GM12878 (cell line): Measurements from ENCODE around the gene KMT2B. TPM values are rescaled to one million over a fixed set of nuclear protein-coding genes. Genes with fewer than 3 reads are reported as not detected.

Experiments
- ATAC-seq: fragments of 200-7000 bp; cut with Tn5 transposase; 3 replicates; pipeline ENCODE4 v1.9.1; 2020; ENCODE audit warnings: mild to moderate bottlenecking, moderate library complexity
- BruUV-seq: library from RNA; stranded (reverse); fragments of 400-500 nt; replicated peaks from 2 replicates; lab custom pipeline; 2021; lab: Mats Ljungman, UMichigan
- CTCF ChIA-PET: fragments of 300-600 bp; sonication (Branson Sonifier 250); formaldehyde crosslinking; extraction: SDS; loops from one replicate; lab custom pipeline; 2021; ENCODE audit warnings: inconsistent platforms; lab: Yijun Ruan, JAX
- POLR2A ChIA-PET: fragments of 350-600 bp; formaldehyde crosslinking; extraction: SDS; loops from one replicate; lab custom pipeline; 2021; ENCODE audit warnings: inconsistent platforms; lab: Charles Lee
- RAD21 ChIA-PET: fragments of 300-600 bp; sonication (Branson Sonifier 250); formaldehyde crosslinking; loops from one replicate; lab custom pipeline; 2023; ENCODE audit warnings: antibody characterized with exemption; ENCODE audit not compliant: unreplicated experiment; lab: Charles Lee
- SMC1A ChIA-PET: fragments of 300-600 bp; sonication (Branson Sonifier 250); formaldehyde crosslinking; loops from one replicate; lab custom pipeline; 2023; ENCODE audit not compliant: unreplicated experiment, uncharacterized antibody; lab: Charles Lee
- DNase-seq: peaks from one replicate; pipeline ENCODE4 v3.0.0-alpha.2; 2011; ENCODE audit warnings: low read depth, low spot score
- FAIRE-seq: peaks from 3 replicates; lab custom pipeline; 2011; peaks lifted over from hg19 to GRCh38; lab: Jason Lieb, UNC
- H2AFZ ChIP-seq: 2 replicates; pipeline ENCODE4 v1.6.0; 2011; ENCODE audit warnings: low read depth, low read length, control low read depth; ENCODE audit not compliant: control insufficient read depth
- H3K27ac ChIP-seq: 2 replicates; pipeline ENCODE4 v1.5.1; 2011; ENCODE audit warnings: control low read depth; ENCODE audit not compliant: control insufficient read depth, insufficient read depth
- H3K27me3 ChIP-seq, 2 experiments: replicated peaks in 1 of 2; 2 replicates each; pipeline versions ENCODE4 v1.6.0 to v1.6.1; 2011; ENCODE audit warnings: low read length in 1 of 2; ENCODE audit not compliant: control insufficient read depth in 2 of 2, insufficient read depth in 2 of 2
- H3K36me3 ChIP-seq, 2 experiments: 2 replicates each; pipeline ENCODE4 v1.5.1; 2011; ENCODE audit warnings: low read length in 1 of 2; ENCODE audit not compliant: control insufficient read depth in 2 of 2, insufficient read depth in 2 of 2
- H3K4me1 ChIP-seq: 2 replicates; pipeline ENCODE4 v1.6.1; 2011; ENCODE audit warnings: mild to moderate bottlenecking, low read length, moderate library complexity, mixed read lengths; ENCODE audit not compliant: control insufficient read depth, insufficient read depth
- H3K4me2 ChIP-seq: 2 replicates; pipeline ENCODE4 v1.6.0; 2011; ENCODE audit warnings: control low read depth; ENCODE audit not compliant: control insufficient read depth, insufficient read depth
- H3K4me3 ChIP-seq: fragments of 200-600 bp; sonication (generic); 2 replicates; pipeline ENCODE4 v1.5.1; 2016
- H3K79me2 ChIP-seq: 2 replicates; pipeline ENCODE4 v1.6.0; 2011; ENCODE audit warnings: low read length; ENCODE audit not compliant: control insufficient read depth, insufficient read depth
- H3K9ac ChIP-seq: 2 replicates; pipeline ENCODE4 v1.8.0; 2011; ENCODE audit warnings: low read length, control low read depth, mixed read lengths; ENCODE audit not compliant: control insufficient read depth, insufficient read depth
- H3K9me3 ChIP-seq: replicated peaks from 3 replicates; pipeline ENCODE4 v1.5.1; 2011; ENCODE audit warnings: mild to moderate bottlenecking, low read length; ENCODE audit not compliant: control insufficient read depth, insufficient read depth
- H4K20me1 ChIP-seq: 2 replicates; pipeline ENCODE4 v1.6.0; 2011; ENCODE audit not compliant: control insufficient read depth, insufficient read depth
- CBFB ChIP-seq: IDR thresholded peaks from 2 replicates; pipeline ENCODE4 v1.6.1; 2016; ENCODE audit warnings: antibody characterized with exemption, low read depth
- CBX3 ChIP-seq: fragments of 200-600 bp; sonication (generic); IDR thresholded peaks from 2 replicates; pipeline ENCODE4 v1.6.1; 2016; ENCODE audit warnings: low read depth, borderline replicate concordance
- CUX1 ChIP-seq: IDR thresholded peaks from 2 replicates; pipeline ENCODE4 v1.6.1; 2012; ENCODE audit warnings: improper control_type of control experiment, low read depth, low read length; ENCODE audit not compliant: insufficient replicate concordance
- E4F1 ChIP-seq: fragments of 450-650 bp; IDR thresholded peaks from 2 replicates; pipeline ENCODE4 v1.6.1; 2018; ENCODE audit warnings: borderline replicate concordance, mild to moderate bottlenecking; ENCODE audit not compliant: partially characterized antibody
- GATAD2B ChIP-seq: fragments of 450-650 bp; conservative IDR thresholded peaks from 2 replicates; pipeline ENCODE4 v1.6.1; 2017; ENCODE audit warnings: low read depth, mild to moderate bottlenecking, moderate library complexity
- HDAC2 ChIP-seq: fragments of 200-600 bp; sonication (generic); IDR thresholded peaks from 2 replicates; pipeline ENCODE4 v1.6.1; 2017
- KAT2A ChIP-seq: conservative IDR thresholded peaks from 2 replicates; pipeline ENCODE4 v1.6.1; 2011; ENCODE audit warnings: low read depth, low read length; ENCODE audit not compliant: control insufficient read depth
- MEF2A ChIP-seq: IDR thresholded peaks from 2 replicates; pipeline ENCODE4 v1.6.1; 2011; ENCODE audit warnings: low read depth, mild to moderate bottlenecking, low read length, moderate library complexity; ENCODE audit not compliant: insufficient read depth
- NBN ChIP-seq: fragments of 450-650 bp; IDR thresholded peaks from 2 replicates; pipeline ENCODE4 v1.6.1; 2016
- RB1 ChIP-seq: fragments of 450-650 bp; formaldehyde crosslinking; IDR thresholded peaks from 2 replicates; pipeline ENCODE4 v1.6.1; 2017; ENCODE audit warnings: mild to moderate bottlenecking, borderline replicate concordance
- SKIL ChIP-seq: fragments of 450-650 bp; IDR thresholded peaks from 2 replicates; pipeline ENCODE4 v1.6.1; 2017; ENCODE audit warnings: mild to moderate bottlenecking, low read depth, inconsistent platforms; ENCODE audit not compliant: poor library complexity, severe bottlenecking
- SMAD5 ChIP-seq: IDR thresholded peaks from 2 replicates; pipeline ENCODE4 v1.6.1; 2016; ENCODE audit warnings: antibody characterized with exemption, low read depth
- TARDBP ChIP-seq: IDR thresholded peaks from 2 replicates; pipeline ENCODE4 v1.6.1; 2016; ENCODE audit warnings: borderline replicate concordance
- ZZZ3 ChIP-seq: IDR thresholded peaks from 2 replicates; pipeline ENCODE4 v1.6.1; 2011; ENCODE audit warnings: low read depth; ENCODE audit not compliant: control insufficient read depth, insufficient read length
- WGBS: methylation state at CpG from one replicate; pipeline ENCODE4 v1.1.6; 2016; ENCODE audit warnings: low lambda C conversion rate; ENCODE audit not compliant: insufficient replicate concordance, insufficient coverage; ENCODE audit errors: missing lambda C conversion rate; 5-methylcytosine and 5-hydroxymethylcytosine counted together
- in situ Hi-C: fragments of 300-500 bp; cut with MboI; formaldehyde crosslinking; loops from 9 replicates; pipeline ENCODE4 v1.14.3; 2018; ENCODE audit warnings: mixed read lengths
- intact Hi-C: fragments of 100-400 bp; cut with micrococcal nuclease; formaldehyde crosslinking; loops from one replicate; pipeline ENCODE4 v1.14.2; 2022; ENCODE audit not compliant: unreplicated experiment
- polyA plus RNA-seq, 11 experiments: library from polyadenylated mRNA; depleted of rRNA in 4 of 11; unstranded in 6 of 11; stranded (reverse) in 5 of 11; fragments of >200 nt; fragmentation: Nextera tagmentation in 4 of 11; fragmentation: Illumina TruSeq in 1 of 11; extraction: Ambion mirVana in 4 of 11; extraction: Trizol in 1 of 11; gene quantifications; 1 replicate in 1 of 11; 2 replicates in 10 of 11; pipeline versions ENCODE4 v1.2.1 to v1.2.3, GENCODE V29; 2011 to 2016; ENCODE audit warnings: inconsistent platforms in 2 of 11, missing spikeins in 2 of 11, low read depth in 1 of 11
- total RNA-seq, 4 experiments: library from RNA; depleted of rRNA in 3 of 4; stranded (reverse); fragments of >200 nt in 3 of 4; fragmentation: Illumina TruSeq in 1 of 4; extraction: Trizol in 1 of 4; gene quantifications; 2 replicates each; pipeline versions ENCODE4 v1.2.1 to v1.2.3, GENCODE V29; 2013 to 2021

Gene KMT2B
- total and polyA plus RNA-seq, 10 of the 15 experiments (the other 5 are each of a cell fraction or from before 2014, with no cell fraction given) = 0.71 to 35.6 (median 6.0) TPM

- intact Hi-C loops (no loop called here), in situ Hi-C loops (no loop called here)
- Histone ChIP-seq H2AFZ (no peak overlapping the region), H3K27me3 (no peaks in the 10 kb centered on the region), H4K20me1 (no peaks in the 10 kb centered on the region), H3K9me3 (no peaks in the 10 kb centered on the region), H3K9ac (no peak overlapping the region), H3K79me2 (no peaks in the 10 kb centered on the region), H3K4me3 (no peak overlapping the region), H3K27ac (no peak overlapping the region), H3K4me2 (no peak overlapping the region), H3K4me1 (no peaks in the 10 kb centered on the region), H3K36me3 (peaks cover 18 to 43% of the 10 kb centered on the region in 2 experiments)
- DNase-seq (no peak), FAIRE-seq (no peak), ATAC-seq (no peak)
- no TSS peak for BruUV-seq
- SMC1A ChIA-PET = no interaction called here
- POLR2A ChIA-PET = no interaction called here
- RAD21 ChIA-PET = no interaction called here
- 90% methylated on average over 20 of the region's 21 CpGs for WGBS
- CTCF ChIA-PET = interaction anchor here (0.6 kb wide), 1 partner anchor 161 kb away, joined by 5 read pairs; no protein-coding TSS in a partner anchor
- TF ChIP-seq GATAD2B (no peak), RB1 (no peak), NBN (no peak), CBFB (no peak), E4F1 (no peak), SMAD5 (no peak), MEF2A (no peak), TARDBP (no peak), HDAC2 (no peak), CUX1 (no peak), CBX3 (no peak), SKIL (no peak), KAT2A (no peak), ZZZ3 (no peak)
Observed at GRCh38 chr19:35731779-35732405, 14.1 kb downstream of the KMT2B start.
